RPMI8226 (cell line): ENCODE results near the gene PER1.
"Not testable (repeated sequence)": the region's sequence is repeated elsewhere in the genome, so short reads cannot be mapped to it uniquely, and the experiment has no call there.

Experiments used
- DNase-seq: peaks from one replicate; pipeline ENCODE4 v3.0.0-alpha.2; 2015

The PER1 gene

GRCh38 chr17:8152112-8152775 is at the start of gene PER1:
Gene PER1, minus strand, starts transcription at chr17:8152404. Its CDS starts 1,698 bp downstream, at chr17:8150706.
- peak; percentile 91 for DNase-seq

- no peak for DNase-seq
Measured at GRCh38 chr17:8192070-8192815, 40.0 kb upstream of the PER1 start.

- DNase-seq, result no peak
Measured at GRCh38 chr17:8190506-8190905, 38.3 kb upstream of the PER1 start.

- DNase-seq, result peak; percentile 94
Measured at GRCh38 chr17:8189711-8190477, 37.7 kb upstream of the PER1 start, which contains the start of gene BORCS6. Gene BORCS6, minus strand, starts transcription at chr17:8190180. Its CDS starts 40 bp downstream, at chr17:8190140.

GRCh38 chr17:8189041-8189710 is 37.0 kb upstream of the PER1 start:
- DNase-seq, result peak; percentile 45

- peak; percentile 24 for DNase-seq
Measured at GRCh38 chr17:8188263-8188839, 36.1 kb upstream of the PER1 start.

- DNase-seq, result peak; percentile 95
Measured at GRCh38 chr17:8187517-8188262, 35.5 kb upstream of the PER1 start.

- DNase-seq, result peak; percentile 86
Measured at GRCh38 chr17:8186787-8187516, 34.7 kb upstream of the PER1 start.

GRCh38 chr17:8186446-8186786 is 34.2 kb upstream of the PER1 start:
- DNase-seq, result no peak

GRCh38 chr17:8185582-8186445 is 33.6 kb upstream of the PER1 start:
- peak; percentile 76 for DNase-seq

- no peak for DNase-seq
Measured at GRCh38 chr17:8176998-8177731, 25.0 kb upstream of the PER1 start.

- DNase-seq, result peak; percentile 91
Measured at GRCh38 chr17:8176197-8176940, 24.2 kb upstream of the PER1 start, which contains the start of gene TMEM107. Gene TMEM107, minus strand, starts transcription at chr17:8176380. Its CDS starts 94 bp downstream, at chr17:8176286.

GRCh38 chr17:8175795-8176196 is 23.6 kb upstream of the PER1 start:
- peak; percentile 29 for DNase-seq

GRCh38 chr17:8173871-8174322 is 21.7 kb upstream of the PER1 start:
- DNase-seq, result no peak

GRCh38 chr17:8173056-8173870 is 21.1 kb upstream of the PER1 start:
- DNase-seq, result peak; percentile 83

GRCh38 chr17:8170186-8170585 is 18.0 kb upstream of the PER1 start:
- not testable (repeated sequence) for DNase-seq

GRCh38 chr17:8167526-8167925 is 15.3 kb upstream of the PER1 start:
- no peak for DNase-seq

GRCh38 chr17:8166731-8167130 is 14.5 kb upstream of the PER1 start:
- no peak for DNase-seq
